GM10248 (cell line): ENCODE data around the gene PRMT2.

Source experiments
- CTCF ChIA-PET: fragments of 300-600 bp; sonication (Branson Sonifier 250); formaldehyde crosslinking; extraction: SDS; loops from one replicate; lab custom pipeline; 2021; ENCODE audit warnings: antibody characterized with exemption; lab: Yijun Ruan, JAX
- POLR2A ChIA-PET: fragments of 350-650 bp; sonication (Branson Sonifier 250); formaldehyde crosslinking; extraction: SDS; loops from one replicate; lab custom pipeline; 2020; ENCODE audit warnings: antibody characterized with exemption; lab: Yijun Ruan, JAX
- DNase-seq: peaks from one replicate; pipeline ENCODE4 v3.0.0; 2012; ENCODE audit errors: extremely low spot score
- TF ChIP-seq, protein P1 (sequence below): IDR thresholded peaks from 2 replicates; pipeline ENCODE4 v1.5.1; 2012; ENCODE audit warnings: mild to moderate bottlenecking, low read depth; ENCODE audit errors: extremely low read depth, missing control alignments, control extremely low read depth

PRMT2 gene

GRCh38 chr21:46616656-46617055 is 18.8 kb upstream of the PRMT2 start:
- TF ChIP-seq, protein P1, sequence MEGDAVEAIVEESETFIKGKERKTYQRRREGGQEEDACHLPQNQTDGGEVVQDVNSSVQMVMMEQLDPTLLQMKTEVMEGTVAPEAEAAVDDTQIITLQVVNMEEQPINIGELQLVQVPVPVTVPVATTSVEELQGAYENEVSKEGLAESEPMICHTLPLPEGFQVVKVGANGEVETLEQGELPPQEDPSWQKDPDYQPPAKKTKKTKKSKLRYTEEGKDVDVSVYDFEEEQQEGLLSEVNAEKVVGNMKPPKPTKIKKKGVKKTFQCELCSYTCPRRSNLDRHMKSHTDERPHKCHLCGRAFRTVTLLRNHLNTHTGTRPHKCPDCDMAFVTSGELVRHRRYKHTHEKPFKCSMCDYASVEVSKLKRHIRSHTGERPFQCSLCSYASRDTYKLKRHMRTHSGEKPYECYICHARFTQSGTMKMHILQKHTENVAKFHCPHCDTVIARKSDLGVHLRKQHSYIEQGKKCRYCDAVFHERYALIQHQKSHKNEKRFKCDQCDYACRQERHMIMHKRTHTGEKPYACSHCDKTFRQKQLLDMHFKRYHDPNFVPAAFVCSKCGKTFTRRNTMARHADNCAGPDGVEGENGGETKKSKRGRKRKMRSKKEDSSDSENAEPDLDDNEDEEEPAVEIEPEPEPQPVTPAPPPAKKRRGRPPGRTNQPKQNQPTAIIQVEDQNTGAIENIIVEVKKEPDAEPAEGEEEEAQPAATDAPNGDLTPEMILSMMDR: no peak

GRCh38 chr21:46617267-46618051 is 18.0 kb upstream of the PRMT2 start:
- ChIA-PET POLR2A (no interaction called here), CTCF (interaction anchor here (0.9 to 1.0 kb wide), 4 partner anchors 9 to 18 kb away, joined by 3 to 9 read pairs (median 3); partner anchors contain the start of gene PRMT2)
- DNase-seq: no peak
- TF ChIP-seq, protein P1: no peak

More at GRCh38 chr21:46616656-46617055, 18.8 kb upstream of the PRMT2 start:
- POLR2A ChIA-PET: no interaction called here
- DNase-seq: no peak
- CTCF ChIA-PET: no interaction called here

DNA sequence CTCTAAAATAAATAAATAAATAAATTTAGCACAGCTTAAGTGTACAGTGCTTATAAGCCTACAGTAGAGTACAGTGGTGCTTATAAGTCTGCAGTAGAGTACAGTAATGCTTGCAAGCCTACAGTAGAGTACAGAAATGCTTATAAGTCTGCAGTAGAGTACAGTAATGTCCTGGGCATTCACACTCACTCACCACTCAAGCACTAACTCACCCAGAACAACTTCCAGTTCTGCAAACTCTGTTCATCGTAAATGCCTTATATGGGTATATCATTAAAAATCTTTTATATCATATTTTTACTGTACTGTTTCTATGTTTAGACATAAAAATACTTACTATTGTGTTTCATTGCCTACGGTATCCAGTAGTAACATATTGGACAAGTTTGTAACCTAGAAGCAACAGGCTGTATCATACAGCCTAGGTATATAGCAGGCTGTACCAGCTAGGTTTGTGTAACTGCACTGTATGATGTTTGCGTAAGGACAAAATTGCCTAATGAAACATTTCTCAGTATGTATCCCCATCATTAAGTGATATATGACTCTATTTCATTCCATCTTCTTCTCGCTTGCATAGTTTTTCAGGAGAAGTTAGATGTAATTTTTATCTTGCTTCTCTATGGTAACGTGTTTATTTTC is 16.6 kb upstream of the PRMT2 start:
- CTCF ChIA-PET: interaction anchor here (1.0 to 3.7 kb wide), 5 partner anchors 10 to 16 kb away, joined by 3 to 15 read pairs (median 8); partner anchors contain the start of gene PRMT2
- POLR2A ChIA-PET: no interaction called here
- no peak for DNase-seq
- TF ChIP-seq, protein P1: no peak

DNA sequence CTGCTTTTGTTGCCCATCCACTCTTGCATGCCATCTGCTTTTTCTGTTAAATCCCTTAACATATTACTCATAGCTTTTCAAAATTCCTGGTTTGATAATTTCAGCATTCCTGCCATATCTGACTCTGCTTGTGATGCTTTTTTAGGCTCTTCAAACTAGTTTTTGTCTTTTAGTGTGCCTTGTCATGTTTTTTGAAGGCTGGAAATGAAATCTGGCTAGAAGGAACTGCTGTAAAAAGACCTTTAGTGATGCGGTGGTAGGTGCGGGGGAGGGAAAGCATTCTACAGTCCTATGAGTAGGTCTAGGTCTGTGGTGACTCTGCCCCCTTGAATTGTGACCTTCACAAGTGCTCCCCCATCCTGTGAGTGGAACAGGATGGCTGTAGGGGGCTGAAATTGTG is 15.6 kb upstream of the PRMT2 start:
- ChIA-PET POLR2A (no interaction called here), CTCF (interaction anchor here (1.6 to 3.7 kb wide), 3 partner anchors 9 to 15 kb away, joined by 7 to 15 read pairs (median 8); partner anchors contain the start of gene PRMT2)
- no peak for DNase-seq
- TF ChIP-seq, protein P1: no peak

GRCh38 chr21:46620846-46621245 is 14.6 kb upstream of the PRMT2 start:
- no peak for DNase-seq
- ChIA-PET POLR2A (no interaction called here), CTCF (interaction anchor here (1.2 to 3.7 kb wide), 2 partner anchors 12 to 68 kb away, joined by 3 to 15 read pairs; no protein-coding TSS in a partner anchor)
- TF ChIP-seq, protein P1: no peak

DNA sequence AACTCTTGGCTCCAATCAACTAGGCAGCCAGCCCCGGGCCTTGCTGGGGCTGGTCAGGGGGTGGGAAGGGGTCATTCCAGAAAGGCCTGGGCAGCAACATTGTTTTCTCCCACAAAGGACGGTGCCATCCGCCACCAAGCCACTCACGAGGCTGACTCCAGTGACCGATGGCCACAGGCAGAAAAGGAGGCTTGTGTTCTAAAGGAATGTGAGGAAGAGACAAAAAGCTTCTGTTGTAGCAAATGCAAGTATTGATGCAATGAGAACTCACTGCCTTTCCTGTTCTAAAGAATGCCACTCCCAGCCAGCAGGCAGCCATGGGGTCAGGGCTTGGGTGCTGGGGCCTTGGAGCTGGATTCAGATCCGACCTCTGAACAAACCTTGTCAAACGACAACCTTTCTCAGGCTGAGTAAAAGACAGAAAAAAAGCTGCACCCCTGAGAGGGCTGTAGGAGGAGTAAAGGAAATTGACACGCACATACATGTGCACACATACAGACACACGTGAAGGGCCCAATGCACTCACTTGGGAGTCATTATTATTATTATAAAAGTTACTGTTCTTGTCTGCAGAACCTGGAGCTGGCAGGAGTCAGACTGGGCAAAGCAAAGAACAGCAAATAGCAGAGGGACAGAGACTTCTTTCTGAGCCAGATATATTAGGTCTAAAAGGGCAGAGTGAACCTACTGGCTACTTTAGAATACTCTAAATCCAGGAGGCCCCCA is 13.9 kb upstream of the PRMT2 start:
- ChIA-PET CTCF (interaction anchor here (1.2 to 3.7 kb wide), 2 partner anchors 13 to 69 kb away, joined by 3 to 15 read pairs; no protein-coding TSS in a partner anchor), POLR2A (no interaction called here)
- DNase-seq: peak; percentile 2
- TF ChIP-seq, protein P1: no peak
